Hepatocyte (in vitro differentiated cells): ENCODE measurements around the gene HTRA2.

Source experiments
- CTCF ChIP-seq: fragments of 200-600 bp; sonication (generic); IDR thresholded peaks from 2 replicates; pipeline ENCODE4 v1.5.1; 2016; ENCODE audit warnings: antibody characterized with exemption, mild to moderate bottlenecking; ENCODE audit not compliant: poor library complexity
- EZH2 ChIP-seq: fragments of 200-600 bp; sonication (generic); IDR thresholded peaks from 2 replicates; pipeline ENCODE4 v1.6.1; 2016; ENCODE audit warnings: antibody characterized with exemption, mild to moderate bottlenecking, borderline replicate concordance

GRCh38 chr2:74576211-74576862 lies 46.6 kb downstream of the HTRA2 start:
- TF ChIP-seq CTCF (no peak), EZH2 (no peak)
